ENCODE results near the gene SAGE1.
"Not testable (repeated sequence)": the region's sequence is repeated elsewhere in the genome, so short reads cannot be mapped to it uniquely, and the experiment has no call there.

Gene SAGE1, protein sequence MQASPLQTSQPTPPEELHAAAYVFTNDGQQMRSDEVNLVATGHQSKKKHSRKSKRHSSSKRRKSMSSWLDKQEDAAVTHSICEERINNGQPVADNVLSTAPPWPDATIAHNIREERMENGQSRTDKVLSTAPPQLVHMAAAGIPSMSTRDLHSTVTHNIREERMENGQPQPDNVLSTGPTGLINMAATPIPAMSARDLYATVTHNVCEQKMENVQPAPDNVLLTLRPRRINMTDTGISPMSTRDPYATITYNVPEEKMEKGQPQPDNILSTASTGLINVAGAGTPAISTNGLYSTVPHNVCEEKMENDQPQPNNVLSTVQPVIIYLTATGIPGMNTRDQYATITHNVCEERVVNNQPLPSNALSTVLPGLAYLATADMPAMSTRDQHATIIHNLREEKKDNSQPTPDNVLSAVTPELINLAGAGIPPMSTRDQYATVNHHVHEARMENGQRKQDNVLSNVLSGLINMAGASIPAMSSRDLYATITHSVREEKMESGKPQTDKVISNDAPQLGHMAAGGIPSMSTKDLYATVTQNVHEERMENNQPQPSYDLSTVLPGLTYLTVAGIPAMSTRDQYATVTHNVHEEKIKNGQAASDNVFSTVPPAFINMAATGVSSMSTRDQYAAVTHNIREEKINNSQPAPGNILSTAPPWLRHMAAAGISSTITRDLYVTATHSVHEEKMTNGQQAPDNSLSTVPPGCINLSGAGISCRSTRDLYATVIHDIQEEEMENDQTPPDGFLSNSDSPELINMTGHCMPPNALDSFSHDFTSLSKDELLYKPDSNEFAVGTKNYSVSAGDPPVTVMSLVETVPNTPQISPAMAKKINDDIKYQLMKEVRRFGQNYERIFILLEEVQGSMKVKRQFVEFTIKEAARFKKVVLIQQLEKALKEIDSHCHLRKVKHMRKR

DNA sequence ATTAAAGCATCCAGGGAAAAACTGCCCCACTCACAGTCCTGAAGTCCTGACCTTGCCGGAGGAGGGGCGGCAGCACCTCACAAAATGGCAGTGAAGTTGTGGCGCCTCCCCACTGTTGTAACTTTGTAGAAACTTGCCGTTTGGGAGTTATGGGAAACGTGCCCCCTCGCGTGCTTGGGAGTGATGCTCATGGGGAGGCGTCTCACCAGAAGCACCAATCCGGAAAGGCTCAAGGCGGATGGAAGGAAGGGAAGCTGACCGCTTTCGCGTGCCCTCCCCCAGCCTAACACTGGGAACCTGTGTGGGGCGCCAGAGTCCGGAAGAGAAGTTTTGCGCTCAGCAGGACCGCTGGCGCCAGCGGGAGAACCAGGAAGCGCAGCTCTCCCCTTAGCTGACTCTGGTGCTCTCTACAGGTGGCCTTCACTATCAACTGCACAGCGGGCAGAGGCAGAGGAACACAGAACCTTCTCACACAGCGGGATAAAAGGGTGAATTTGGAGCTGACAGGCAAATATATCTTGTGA is at the start of gene SAGE1, which contains the start of gene CT45A10:
SAGE1 (plus strand) TSS at position 423 of the 524 bp plus-strand sequence. CDS start 2,527 bp downstream, outside the sequence.
CT45A10 (minus strand) TSS at position 151 of the 524 bp plus-strand sequence. CDS start 8,100 bp downstream, outside the sequence.
- DNase-seq = no peak

DNA sequence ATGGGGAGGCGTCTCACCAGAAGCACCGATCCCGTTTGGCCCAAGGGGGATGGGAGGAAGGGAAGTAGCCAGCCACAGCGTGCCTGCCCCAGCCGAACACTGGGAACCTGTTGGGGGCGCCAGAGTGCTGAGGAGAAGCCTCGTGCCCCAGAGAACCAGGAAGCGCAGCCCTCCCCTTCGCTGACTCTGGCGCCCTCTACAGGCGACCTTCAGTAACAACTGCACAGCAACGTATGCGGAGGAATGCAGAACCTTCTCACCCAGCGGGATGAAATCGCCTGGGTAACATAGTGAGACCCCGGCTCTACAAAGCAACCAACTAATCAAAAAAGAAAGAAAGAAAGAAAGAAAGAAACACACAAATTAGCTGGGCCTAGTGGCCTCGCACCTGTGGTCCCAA is 39.1 kb upstream of the SAGE1 start, which contains the start of gene CT45A8:
CT45A8 (minus strand) TSS at position 101 of the 400 bp plus-strand sequence. CDS start 3,755 bp downstream, outside the sequence.
- DNase-seq = not testable (repeated sequence)

DNA sequence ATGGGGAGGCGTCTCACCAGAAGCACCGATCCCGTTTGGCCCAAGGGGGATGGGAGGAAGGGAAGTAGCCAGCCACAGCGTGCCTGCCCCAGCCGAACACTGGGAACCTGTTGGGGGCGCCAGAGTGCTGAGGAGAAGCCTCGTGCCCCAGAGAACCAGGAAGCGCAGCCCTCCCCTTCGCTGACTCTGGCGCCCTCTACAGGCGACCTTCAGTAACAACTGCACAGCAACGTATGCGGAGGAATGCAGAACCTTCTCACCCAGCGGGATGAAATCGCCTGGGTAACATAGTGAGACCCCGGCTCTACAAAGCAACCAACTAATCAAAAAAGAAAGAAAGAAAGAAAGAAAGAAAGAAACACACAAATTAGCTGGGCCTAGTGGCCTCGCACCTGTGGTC is 21.8 kb upstream of the SAGE1 start, which contains the start of gene CT45A9:
CT45A9 (minus strand) TSS at position 101 of the 400 bp plus-strand sequence. CDS start 3,751 bp downstream, outside the sequence.
- DNase-seq = not testable (repeated sequence)

DNA sequence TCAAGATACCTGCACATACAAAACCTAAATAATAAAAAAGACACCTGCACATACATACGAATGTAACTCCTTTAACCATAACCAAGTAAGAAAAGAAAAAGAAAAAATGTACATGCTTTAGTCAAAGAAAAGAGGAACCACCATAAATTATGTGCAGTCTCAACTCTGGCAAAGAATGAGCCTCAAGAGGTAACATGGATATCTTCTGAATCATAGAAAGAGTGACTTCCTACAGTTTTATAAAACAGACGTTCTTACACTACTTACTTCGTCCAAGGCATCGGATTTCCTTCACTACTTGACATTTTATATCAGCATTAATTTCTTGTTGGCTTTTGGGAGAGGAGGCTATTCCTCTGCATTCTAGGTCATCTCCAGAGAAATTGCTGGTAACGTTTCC is 10.8 kb upstream of the SAGE1 start:
- DNase-seq = not testable (repeated sequence)

DNA sequence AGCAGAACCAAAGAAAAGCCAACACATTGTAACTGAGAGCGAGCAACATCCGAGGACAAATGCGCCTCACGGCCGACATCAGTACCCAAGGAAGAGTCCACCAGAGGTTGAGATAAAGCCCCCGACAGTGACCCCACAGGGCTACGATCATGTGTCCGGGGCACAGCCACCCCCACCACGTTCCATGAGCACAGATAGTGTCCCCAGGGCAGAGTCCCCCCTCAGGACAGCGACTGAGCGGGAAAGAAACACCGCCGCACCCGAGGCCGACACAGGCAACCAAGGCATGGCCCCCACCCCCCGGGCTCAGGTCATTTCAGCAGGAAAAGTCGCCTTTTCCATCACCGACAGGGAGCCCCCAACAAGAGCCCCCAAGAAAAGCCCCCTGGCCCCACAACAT is 5.3 kb upstream of the SAGE1 start:
- not testable (repeated sequence) for DNase-seq

DNA sequence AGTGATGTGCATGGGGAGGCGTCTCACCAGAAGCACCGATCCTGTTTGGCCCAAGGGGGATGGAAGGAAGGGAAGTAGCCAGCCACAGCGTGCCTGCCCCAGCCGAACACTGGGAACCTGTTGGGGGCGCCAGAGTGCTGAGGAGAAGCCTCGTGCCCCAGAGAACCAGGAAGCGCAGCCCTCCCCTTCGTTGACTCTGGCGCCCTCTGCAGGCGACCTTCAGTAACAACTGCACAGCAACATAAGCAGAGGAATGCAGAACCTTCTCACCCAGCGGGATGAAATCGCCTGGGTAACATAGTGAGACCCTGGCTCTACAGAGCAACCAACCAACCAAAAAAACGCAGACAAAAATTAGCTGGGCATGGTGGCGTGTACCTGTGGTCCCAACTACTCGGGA is 4.5 kb upstream of the SAGE1 start:
- not testable (repeated sequence) for DNase-seq

DNA sequence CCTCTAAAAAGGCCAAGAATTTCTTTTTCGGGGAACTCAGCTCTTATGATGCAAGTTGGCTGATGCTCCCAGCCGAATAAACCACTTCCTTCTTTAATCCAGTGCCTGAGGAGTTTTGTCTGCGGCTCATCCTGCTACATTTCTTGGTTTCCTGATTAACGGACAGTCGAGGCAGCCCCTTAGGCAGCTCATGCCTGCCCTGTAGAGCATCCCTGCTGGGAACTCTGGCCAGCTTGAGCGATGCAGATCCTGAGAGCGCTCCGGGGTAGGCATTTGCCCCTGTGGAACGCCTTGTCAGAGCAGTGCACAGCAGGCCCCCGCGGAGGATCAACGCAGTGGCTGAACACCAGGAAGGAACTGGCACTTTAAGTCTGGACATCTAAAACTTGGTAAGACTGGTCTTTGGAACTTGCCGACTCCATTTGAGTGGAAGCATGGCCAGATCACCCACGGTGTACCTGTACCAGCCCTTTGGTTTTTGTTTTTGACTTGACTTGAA is 3.4 kb upstream of the SAGE1 start:
- DNase-seq = no peak

DNA sequence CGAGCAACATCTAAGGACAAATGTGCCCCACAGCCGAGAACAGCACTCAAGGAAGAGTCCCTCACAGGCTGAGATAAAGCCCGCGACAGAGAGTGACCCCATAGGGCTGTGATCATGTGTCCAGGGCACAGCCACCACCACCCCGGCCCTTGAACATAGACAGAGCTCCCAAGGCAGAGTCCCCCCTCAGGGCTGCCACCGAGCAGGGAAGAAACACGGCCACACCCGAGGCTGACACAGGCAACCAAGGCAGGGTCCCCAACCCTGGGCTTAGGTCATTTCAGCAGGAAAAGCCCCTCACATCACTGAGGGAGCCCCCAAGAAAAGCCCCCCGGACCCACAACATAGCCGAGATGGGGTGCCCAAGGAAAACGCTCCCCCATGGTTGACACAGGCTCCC is 735 bp upstream of the SAGE1 start:
- DNase-seq = no peak

DNA sequence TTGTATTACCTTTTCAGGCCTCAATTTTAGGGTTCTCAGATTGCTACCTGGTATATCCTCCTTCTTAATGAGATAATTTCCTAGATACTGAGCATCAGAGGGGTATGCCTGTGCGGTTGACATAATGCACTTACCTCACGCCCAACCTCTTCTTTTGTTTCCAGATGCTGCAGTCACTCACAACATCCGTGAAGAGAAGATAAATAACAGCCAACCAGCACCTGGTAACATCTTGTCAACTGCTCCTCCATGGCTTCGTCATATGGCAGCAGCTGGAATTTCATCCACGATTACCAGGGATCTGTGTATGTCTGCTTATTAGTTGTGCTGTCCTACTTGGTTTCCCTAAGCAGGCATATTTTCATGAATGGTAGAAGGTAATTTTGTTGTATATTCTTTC is 16.7 kb downstream of the SAGE1 start:
- DNase-seq = no peak

DNA sequence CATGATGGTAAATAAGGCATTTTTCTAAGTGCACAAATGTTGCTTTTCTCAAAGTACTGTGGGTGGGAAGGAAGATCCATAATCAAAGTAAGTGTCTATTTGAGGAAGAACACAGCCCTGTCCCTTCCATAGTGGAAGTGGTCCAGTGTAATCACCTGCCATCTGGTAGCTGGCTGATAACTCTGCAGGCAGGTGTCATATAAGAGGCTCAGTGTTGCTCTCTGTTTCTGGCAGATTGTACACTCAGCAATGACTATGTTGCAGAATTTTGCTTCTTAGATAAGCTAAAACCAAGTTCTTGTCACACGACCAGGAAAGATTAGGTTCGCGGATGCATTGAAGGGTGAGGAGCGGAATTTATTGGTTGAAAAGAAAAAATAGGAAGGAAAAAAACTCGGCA is 20.9 kb downstream of the SAGE1 start:
- DNase-seq = peak in 1 of 2 experiments; percentile 45

DNA sequence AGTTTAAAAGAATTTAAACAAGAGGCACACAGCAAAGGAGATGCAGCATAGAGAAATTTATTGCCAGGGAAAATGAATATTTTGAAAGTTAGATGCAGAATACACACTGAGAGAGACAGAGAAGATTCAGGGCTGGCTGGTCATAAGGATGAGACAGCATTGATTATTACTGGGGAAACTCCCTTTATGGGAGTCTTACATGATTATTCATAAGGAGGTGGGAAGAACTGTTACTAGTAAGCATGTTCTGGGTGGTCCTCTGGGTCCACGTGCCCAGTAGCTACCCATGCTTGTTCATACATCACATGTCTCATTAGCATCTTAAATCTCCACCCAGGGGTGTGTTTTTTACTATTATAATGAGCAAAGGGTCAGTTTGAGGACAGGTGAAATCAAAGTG is 27.0 kb downstream of the SAGE1 start:
- not testable (repeated sequence) for DNase-seq

DNA sequence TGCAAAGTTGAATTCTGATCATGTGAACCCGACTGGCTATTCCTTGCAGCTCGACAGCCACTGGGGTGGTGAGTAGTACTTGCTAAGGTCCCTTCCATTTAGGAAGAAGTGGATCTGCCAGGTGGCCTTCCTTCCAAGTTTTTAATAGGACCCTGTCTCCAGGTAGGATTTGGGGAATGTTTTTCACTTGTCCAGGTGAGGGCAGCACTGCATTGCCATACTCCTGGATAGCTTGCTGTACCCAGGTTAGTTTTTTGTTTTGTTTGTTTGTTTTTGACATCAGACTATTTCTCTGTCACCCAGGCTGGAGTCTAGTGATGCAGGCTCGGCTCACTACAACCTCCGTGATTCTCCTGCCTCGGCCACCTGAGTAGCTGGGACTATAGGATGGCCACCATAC is 29.8 kb downstream of the SAGE1 start:
- DNase-seq = no peak

DNA sequence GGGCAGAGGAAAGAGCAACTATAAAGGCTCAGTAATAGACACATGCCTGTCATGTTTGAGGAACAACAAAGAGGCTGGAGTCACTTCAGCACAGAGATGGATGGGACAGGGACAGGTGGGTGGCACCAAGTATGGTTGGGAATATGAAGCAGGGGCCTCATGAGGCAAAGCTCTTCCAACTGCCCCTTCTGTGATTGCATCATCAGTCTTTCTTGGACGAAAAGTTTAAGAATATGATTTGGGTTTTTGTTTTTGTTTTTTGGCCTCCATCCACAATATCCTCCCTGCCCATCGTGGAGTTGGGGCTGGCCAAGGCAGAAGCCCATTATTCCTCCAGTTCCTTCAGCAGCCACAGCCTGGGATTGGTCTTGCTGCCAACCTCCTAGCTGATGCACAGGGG is 34.4 kb downstream of the SAGE1 start:
- DNase-seq = no peak

DNA sequence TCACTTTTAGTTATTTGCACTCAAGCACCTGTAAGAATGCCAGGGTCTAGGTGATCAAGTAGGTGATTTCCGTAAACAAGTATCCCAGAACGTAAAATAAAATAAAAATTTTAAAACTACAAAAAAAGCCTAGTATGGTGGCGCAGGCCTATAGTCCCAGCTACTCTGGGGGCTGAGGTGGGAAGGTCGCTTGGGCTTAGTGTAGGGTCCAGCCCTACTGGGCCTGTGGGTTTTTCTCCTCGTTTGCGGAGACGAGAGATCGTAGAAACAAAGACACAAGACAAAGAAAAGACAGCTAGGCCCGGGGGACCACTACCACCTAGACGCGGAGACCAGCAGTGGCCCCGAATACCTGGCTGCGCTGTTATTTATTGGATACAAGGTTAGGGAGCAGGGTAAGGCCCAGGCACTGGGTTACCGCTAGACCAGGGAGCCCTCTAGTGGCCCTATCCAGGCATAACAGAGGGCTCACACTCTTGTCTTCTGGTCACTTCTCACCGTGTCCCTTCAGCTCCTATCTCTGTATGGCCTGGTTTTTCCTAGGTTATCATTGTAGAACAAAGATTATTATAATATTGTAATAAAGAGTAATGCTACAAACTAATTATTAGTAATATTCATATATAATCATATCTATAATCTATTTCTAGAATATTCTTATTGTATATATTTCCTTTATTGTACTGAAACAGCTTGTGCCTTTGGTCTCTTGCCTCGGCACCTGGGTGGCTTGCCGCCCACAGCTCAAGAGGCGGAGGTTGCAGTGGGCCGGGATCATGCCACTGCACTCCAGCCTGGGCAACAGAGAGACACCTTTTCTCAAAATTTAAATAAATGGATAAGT is 38.4 kb downstream of the SAGE1 start:
- DNase-seq = peak in 1 of 2 experiments; percentile 2

DNA sequence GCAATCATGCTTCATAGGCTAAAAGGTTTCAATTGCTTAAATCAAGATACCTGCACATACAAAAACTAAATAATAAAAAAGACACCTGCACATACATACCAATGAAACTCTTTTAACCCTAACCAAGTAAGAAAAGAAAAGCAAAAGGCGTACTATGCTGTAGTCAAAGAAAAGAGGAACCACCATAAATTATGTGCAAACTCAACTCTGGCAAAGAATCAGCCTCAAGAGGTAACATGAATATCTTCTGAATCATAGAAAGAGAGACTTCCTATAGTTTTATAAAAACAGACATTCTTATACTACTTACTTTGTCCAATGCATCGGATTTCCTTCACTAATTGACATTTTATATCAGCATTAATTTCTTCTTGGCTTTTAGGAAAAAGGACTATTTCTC is 51.0 kb downstream of the SAGE1 start:
- DNase-seq = no peak

DNA sequence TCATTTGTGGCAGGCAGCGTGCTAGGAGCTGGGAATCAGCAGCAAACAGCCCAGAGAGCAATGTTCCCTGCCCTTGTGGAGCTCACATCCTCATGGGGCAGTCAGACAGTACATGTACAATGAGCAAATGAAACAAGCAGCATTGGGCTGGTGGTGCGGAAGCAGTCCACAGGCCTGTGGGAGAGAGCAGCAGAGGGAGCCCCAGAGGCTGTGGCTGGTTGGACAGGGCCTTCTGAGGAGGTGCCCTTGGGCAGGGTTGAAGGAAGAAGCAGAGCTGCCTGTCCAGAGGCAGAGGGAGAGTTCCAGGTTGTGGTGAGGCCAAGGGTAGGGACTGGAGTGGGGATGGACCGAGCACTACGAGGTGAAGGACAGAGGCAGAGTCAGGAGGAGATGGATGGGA is 57.8 kb downstream of the SAGE1 start:
- DNase-seq = no peak

All from cerebellar nuclear complex (tissue), 1 donor.